Activated CD4-positive, CD25-positive, alpha-beta regulatory T cell treated with anti-CD3 and anti-CD28 coated beads, Interleukin-2, amount 50 U/mL, for 24 hours (primary cell): ENCODE data around the gene MAD1L1.
"Not testable (repeated sequence)": the region's sequence is repeated elsewhere in the genome, so short reads cannot be mapped to it uniquely, and the experiment has no call there.

Experiments
- ATAC-seq, 2 donors: fragments of 150-1000 bp; cut with Tn5 transposase; one replicate each; pipeline ENCODE4 v1.10.0; 2021; ENCODE audit warnings: mild to moderate bottlenecking in 1 of 2, moderate library complexity in 1 of 2

MAD1L1 gene

GRCh38 chr7:2171855-2172254 lies 60.9 kb downstream of the MAD1L1 start:
- ATAC-seq: no peak

GRCh38 chr7:2170576-2171521 lies 61.9 kb downstream of the MAD1L1 start:
- no peak for ATAC-seq

GRCh38 chr7:2169923-2170575 lies 62.7 kb downstream of the MAD1L1 start:
- no peak for ATAC-seq

- no peak for ATAC-seq
Measured at GRCh38 chr7:2168615-2169311, 64.0 kb downstream of the MAD1L1 start.

GRCh38 chr7:2166625-2167280 lies 66.0 kb downstream of the MAD1L1 start:
- ATAC-seq: no peak

GRCh38 chr7:2165610-2166594 lies 66.8 kb downstream of the MAD1L1 start:
- ATAC-seq: no peak

GRCh38 chr7:2165239-2165609 lies 67.5 kb downstream of the MAD1L1 start:
- ATAC-seq: no peak

- ATAC-seq: no peak
Measured at GRCh38 chr7:2164646-2165045, 68.1 kb downstream of the MAD1L1 start.

GRCh38 chr7:2163600-2164555 lies 68.9 kb downstream of the MAD1L1 start:
- no peak for ATAC-seq

GRCh38 chr7:2162959-2163358 lies 69.8 kb downstream of the MAD1L1 start:
- ATAC-seq: no peak

- not testable (repeated sequence) for ATAC-seq
Measured at GRCh38 chr7:2162004-2162902, 70.5 kb downstream of the MAD1L1 start.

GRCh38 chr7:2159176-2159520 lies 73.6 kb downstream of the MAD1L1 start:
- no peak for ATAC-seq

- no peak for ATAC-seq
Measured at GRCh38 chr7:2158331-2159175, 74.2 kb downstream of the MAD1L1 start.

GRCh38 chr7:2157473-2158279 lies 75.1 kb downstream of the MAD1L1 start:
- ATAC-seq: no peak

- ATAC-seq: no peak
Measured at GRCh38 chr7:2156756-2157472, 75.8 kb downstream of the MAD1L1 start.

GRCh38 chr7:2154831-2155230 lies 77.9 kb downstream of the MAD1L1 start:
- no peak for ATAC-seq

GRCh38 chr7:2154121-2154520 lies 78.6 kb downstream of the MAD1L1 start:
- no peak for ATAC-seq
